Neural progenitor cell (in vitro differentiated cells): ENCODE results near the gene ASTN2. TPM values are rescaled to one million over a fixed set of nuclear protein-coding genes. Genes with fewer than 3 reads are reported as not detected.

Experiments used
- DNase-seq: peaks from one replicate; pipeline ENCODE4 v3.0.0-alpha.2; 2016; ENCODE audit warnings: low spot score
- H2AFZ ChIP-seq: fragments of 200-600 bp; sonication (generic); replicated peaks from 2 replicates; pipeline ENCODE4 v1.6.1; 2016; ENCODE audit warnings: antibody characterized with exemption
- H3F3A ChIP-seq: fragments of 200-600 bp; sonication (generic); 2 replicates; pipeline ENCODE4 v1.6.1; 2016; ENCODE audit warnings: antibody characterized with exemption, low read depth
- H3K27ac ChIP-seq: fragments of 200-600 bp; sonication (generic); 2 replicates; pipeline ENCODE4 v1.5.1; 2016; ENCODE audit warnings: mild to moderate bottlenecking
- H3K27me3 ChIP-seq: fragments of 200-600 bp; sonication (generic); 2 replicates; pipeline ENCODE4 v1.6.1; 2016; ENCODE audit warnings: mild to moderate bottlenecking, moderate library complexity
- H3K36me3 ChIP-seq: fragments of 200-600 bp; sonication (generic); 2 replicates; pipeline ENCODE4 v1.5.1; 2016
- H3K4me1 ChIP-seq: fragments of 200-600 bp; sonication (generic); 2 replicates; pipeline ENCODE4 v1.6.1; 2016; ENCODE audit warnings: mixed run types
- H3K4me2 ChIP-seq: fragments of 200-600 bp; sonication (generic); 2 replicates; pipeline ENCODE4 v1.6.1; 2016
- H3K4me3 ChIP-seq: fragments of 200-600 bp; sonication (generic); 2 replicates; pipeline ENCODE4 v1.5.1; 2016
- H3K79me2 ChIP-seq: fragments of 200-600 bp; sonication (generic); 2 replicates; pipeline ENCODE4 v1.6.1; 2016; ENCODE audit warnings: low read depth
- H3K9ac ChIP-seq: fragments of 200-600 bp; sonication (generic); 2 replicates; pipeline ENCODE4 v1.6.1; 2016
- H3K9me3 ChIP-seq: fragments of 200-600 bp; sonication (generic); 2 replicates; pipeline ENCODE4 v1.5.1; 2016; ENCODE audit warnings: low read depth
- H4K20me1 ChIP-seq: fragments of 200-600 bp; sonication (generic); 2 replicates; pipeline ENCODE4 v1.6.1; 2016; ENCODE audit warnings: low read depth
- H3K27ac Mint-ChIP-seq: 3 replicates; pipeline ENCODE4 v1.8.0; 2021; ENCODE audit warnings: mixed read lengths
- H3K27me3 Mint-ChIP-seq: 2 replicates; pipeline ENCODE4 v1.8.0; 2022; ENCODE audit warnings: low read depth, mild to moderate bottlenecking, inconsistent platforms, moderate library complexity, mixed read lengths; ENCODE audit not compliant: insufficient read depth
- H3K36me3 Mint-ChIP-seq: 3 replicates; pipeline ENCODE4 v1.8.0; 2021; ENCODE audit warnings: mixed read lengths
- H3K4me1 Mint-ChIP-seq: 3 replicates; pipeline ENCODE4 v1.8.0; 2021; ENCODE audit warnings: mixed read lengths
- H3K4me3 Mint-ChIP-seq: 3 replicates; pipeline ENCODE4 v1.8.0; 2021; ENCODE audit warnings: mild to moderate bottlenecking, moderate library complexity, mixed read lengths
- H3K9me3 Mint-ChIP-seq: 3 replicates; pipeline ENCODE4 v1.8.0; 2020; ENCODE audit warnings: mixed read lengths
- CTCF ChIP-seq: fragments of 200-600 bp; sonication (generic); IDR thresholded peaks from 2 replicates; pipeline ENCODE4 v1.5.1; 2017; ENCODE audit warnings: antibody characterized with exemption, mild to moderate bottlenecking
- EZH2 ChIP-seq: fragments of 200-600 bp; sonication (generic); IDR thresholded peaks from 2 replicates; pipeline ENCODE4 v1.6.1; 2017; ENCODE audit warnings: antibody characterized with exemption, mild to moderate bottlenecking, moderate library complexity
- EZH2phosphoT487 ChIP-seq: fragments of 200-600 bp; sonication (generic); IDR thresholded peaks from 2 replicates; pipeline ENCODE4 v1.6.1; 2017; ENCODE audit warnings: antibody characterized with exemption
- total RNA-seq: library from RNA; depleted of rRNA; stranded (reverse); fragments of >200 nt; gene quantifications from 2 replicates; pipeline ENCODE4 v1.2.3, GENCODE V29; 2015; ENCODE audit warnings: low replicate concordance

Gene ASTN2
- total RNA-seq, 1 donor from 2014 or later: 8.0 TPM

GRCh38 chr9:116605060-116605459 lies 809.8 kb downstream of the ASTN2 start:
- Mint-ChIP-seq H3K36me3 (no peaks in the 10 kb centered on the region), H3K4me1 (no peaks in the 10 kb centered on the region), H3K4me3 (no peak overlapping the region), H3K9me3 (no peaks in the 10 kb centered on the region), H3K27ac (no peak overlapping the region), H3K27me3 (no peaks in the 10 kb centered on the region)
- Histone ChIP-seq H3K9ac (no peak overlapping the region), H3F3A (no peaks in the 10 kb centered on the region), H4K20me1 (no peaks in the 10 kb centered on the region), H3K27ac (no peak overlapping the region), H3K27me3 (no peaks in the 10 kb centered on the region), H3K79me2 (no peaks in the 10 kb centered on the region), H2AFZ (no peak overlapping the region), H3K4me2 (no peak overlapping the region), H3K36me3 (no peaks in the 10 kb centered on the region), H3K4me1 (no peaks in the 10 kb centered on the region), H3K4me3 (no peak overlapping the region), H3K9me3 (no peaks in the 10 kb centered on the region)
- no peak for DNase-seq
- no peak for TF ChIP-seq CTCF
- TF ChIP-seq EZH2phosphoT487: no peak
- no peak for TF ChIP-seq EZH2

GRCh38 chr9:116604251-116604650 lies 810.6 kb downstream of the ASTN2 start:
- H3K4me3 Mint-ChIP-seq: no peak overlapping the region
- Histone ChIP-seq H2AFZ (no peak overlapping the region), H3K9ac (no peak overlapping the region), H3K9me3 (no peaks in the 10 kb centered on the region), H3K36me3 (no peaks in the 10 kb centered on the region), H3K4me1 (no peaks in the 10 kb centered on the region), H3K4me3 (no peak overlapping the region), H3F3A (no peaks in the 10 kb centered on the region), H3K27me3 (no peaks in the 10 kb centered on the region), H4K20me1 (no peaks in the 10 kb centered on the region), H3K4me2 (no peak overlapping the region), H3K27ac (no peak overlapping the region), H3K79me2 (no peaks in the 10 kb centered on the region)
- no peak for TF ChIP-seq CTCF
- TF ChIP-seq EZH2: no peak
- TF ChIP-seq EZH2phosphoT487: no peak
- no peak for DNase-seq
- no peaks in the 10 kb centered on the region for H3K36me3 Mint-ChIP-seq
- no peaks in the 10 kb centered on the region for H3K27me3 Mint-ChIP-seq
- H3K9me3 Mint-ChIP-seq: no peaks in the 10 kb centered on the region
- H3K27ac Mint-ChIP-seq: no peak overlapping the region
- H3K4me1 Mint-ChIP-seq: no peaks in the 10 kb centered on the region

- Mint-ChIP-seq H3K4me1 (peaks cover 4% of the 10 kb centered on the region), H3K4me3 (no peak overlapping the region), H3K27me3 (peaks cover 3% of the 10 kb centered on the region), H3K9me3 (no peaks in the 10 kb centered on the region), H3K27ac (no peak overlapping the region), H3K36me3 (no peaks in the 10 kb centered on the region)
- H3K36me3 ChIP-seq: no peaks in the 10 kb centered on the region
- H4K20me1 ChIP-seq: no peaks in the 10 kb centered on the region
- H3K27me3 ChIP-seq: no peaks in the 10 kb centered on the region
- peaks cover 8% of the 10 kb centered on the region for H3K4me1 ChIP-seq
- no peak overlapping the region for H3K9ac ChIP-seq
- no peaks in the 10 kb centered on the region for H3K79me2 ChIP-seq
- no peaks in the 10 kb centered on the region for H3F3A ChIP-seq
- no peaks in the 10 kb centered on the region for H3K9me3 ChIP-seq
- no peak for TF ChIP-seq EZH2
- TF ChIP-seq CTCF: peak; percentile 18
- no peak overlapping the region for H3K4me3 ChIP-seq
- no peak overlapping the region for H2AFZ ChIP-seq
- H3K4me2 ChIP-seq: no peak overlapping the region
- no peak for DNase-seq
- H3K27ac ChIP-seq: no peak overlapping the region
Measured at GRCh38 chr9:116599342-116599884, 815.4 kb downstream of the ASTN2 start.
